ELF-1 (cell line): ENCODE results near the gene PRKAR1A.

Source experiments
- DNase-seq: peaks from one replicate; pipeline ENCODE4 v3.0.0-alpha.2; 2016; ENCODE audit warnings: low read depth, low spot score

The PRKAR1A gene

GRCh38 chr17:68599552-68600066, 87.4 kb downstream of the PRKAR1A start:
- no peak for DNase-seq

DNA sequence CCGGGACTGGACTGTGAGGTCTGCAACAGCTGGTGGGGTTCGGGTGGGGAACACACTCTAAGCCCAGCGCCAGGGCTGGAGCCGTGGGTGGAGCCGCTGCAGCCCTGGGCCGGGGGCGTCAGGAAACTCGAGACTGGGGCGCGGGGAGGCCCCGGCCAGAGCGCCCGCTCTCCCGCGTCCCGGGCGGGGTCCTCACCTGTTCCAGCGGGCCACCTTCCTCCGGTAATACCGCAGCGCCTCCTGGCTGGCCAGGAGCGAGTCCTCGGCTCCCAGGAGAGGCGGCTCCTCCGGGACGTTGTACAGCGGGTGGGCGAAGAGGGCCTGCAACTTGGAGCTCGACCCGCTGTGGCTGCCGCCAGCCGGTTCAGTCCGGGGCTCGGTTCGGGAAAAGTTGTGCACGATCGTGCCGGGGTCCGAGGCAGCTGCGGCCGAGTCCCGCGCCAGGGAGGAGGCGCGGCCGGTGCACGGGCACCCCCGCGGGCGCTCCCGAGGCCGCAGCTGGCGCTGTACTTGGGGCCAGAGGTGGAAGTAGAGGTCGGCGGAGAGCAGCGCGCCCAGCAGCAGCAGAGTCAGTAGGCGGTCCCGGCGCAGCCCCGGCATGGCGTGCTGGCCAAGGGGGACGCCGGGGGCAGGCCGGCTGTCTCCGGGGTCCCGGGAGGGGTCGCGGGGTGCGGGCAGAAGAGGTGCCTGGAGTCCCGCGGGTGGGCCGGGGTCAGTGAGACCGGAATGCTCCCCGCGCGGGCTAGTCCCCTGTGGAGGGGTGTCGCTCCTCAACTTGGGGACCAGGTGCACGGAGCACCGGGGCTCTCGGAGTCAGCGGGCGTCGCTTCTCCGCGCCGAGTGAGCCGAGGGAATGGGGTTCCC, 88.1 kb downstream of the PRKAR1A start:
- DNase-seq = peak; percentile 80
